Measurements from ENCODE around the gene CHST12. TPM values are rescaled to one million over a fixed set of nuclear protein-coding genes. Genes with fewer than 3 reads are reported as not detected.

The CHST12 gene
- total and polyA plus RNA-seq, 2 of the 4 experiments (the other 2 are of a cell fraction): 3.8 to 27.0 TPM

- no peak for TF ChIP-seq RAD21 (IDR thresholded peaks at IDR 0.05; ENCODE audit: low read length)
Measured at GRCh38 chr7:2494191-2495130, 91.0 kb downstream of the CHST12 start (continued).

DNA sequence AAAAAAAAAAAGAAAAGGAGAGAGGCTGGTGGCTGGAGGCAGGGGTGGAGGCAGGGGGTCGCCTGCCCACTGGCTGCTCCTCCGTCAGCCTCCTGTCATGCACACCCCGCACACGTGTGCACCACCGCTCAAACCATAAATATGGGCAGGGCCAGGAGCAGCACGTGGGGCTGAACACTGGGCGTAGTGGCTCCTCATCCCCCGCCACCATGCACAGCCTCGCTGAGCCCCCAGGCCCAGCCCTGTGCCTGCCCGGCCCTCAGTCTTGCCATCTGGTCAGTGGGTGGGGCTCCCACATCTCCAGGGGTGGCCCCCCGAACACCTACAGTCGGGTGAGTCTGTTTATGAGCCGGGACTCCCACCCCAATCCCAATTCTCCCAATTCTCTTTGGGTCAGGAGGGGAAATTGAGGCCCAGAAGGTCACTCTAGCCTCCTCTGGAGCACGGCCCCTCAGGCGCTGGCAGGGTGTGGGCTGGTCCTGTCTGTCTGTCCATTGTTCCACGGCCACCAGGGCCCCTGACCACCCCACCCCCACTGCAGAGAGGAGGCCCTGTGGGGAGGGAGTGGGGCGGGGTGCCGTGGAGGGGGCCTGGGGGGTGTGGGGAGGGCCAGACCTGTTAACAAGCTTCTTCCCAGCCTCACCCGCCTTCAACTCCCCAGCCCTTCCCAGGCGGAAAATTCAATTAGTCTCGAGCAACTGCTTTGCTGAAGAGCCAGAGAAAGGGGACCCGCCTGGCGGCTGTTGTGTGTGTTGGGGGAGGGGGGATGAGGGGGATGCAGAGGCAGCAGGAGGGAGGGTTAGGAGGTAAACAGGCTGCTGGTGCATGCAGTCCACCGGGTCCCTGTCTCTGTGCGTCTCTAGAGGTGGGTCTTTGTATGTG is 92.2 kb downstream of the CHST12 start:
- ATAC-seq (ENCODE audit: low read depth) (no peak), DNase-seq (no peak)
- BruUV-seq (replicated peaks): no TSS peak
- no peak overlapping the region for H2BK5ac ChIP-seq (ENCODE audit: low read depth, low read length, poor library complexity, severe bottlenecking)
- TF ChIP-seq MAFK (IDR thresholded peaks at IDR 0.05; ENCODE audit: low read depth, low read length) (no peak), SMC3 (IDR thresholded peaks at IDR 0.05; ENCODE audit: low read depth, low read length) (no peak), FOS (IDR thresholded peaks at IDR 0.05; ENCODE audit: low read depth, low read length) (no peak), NFE2L2 (IDR thresholded peaks at IDR 0.05; ENCODE audit: low read depth, low read length) (no peak), CTCF (conservative IDR thresholded peaks at IDR 0.05; ENCODE audit: low read depth, low read length) (no peak), ELK1 (IDR thresholded peaks at IDR 0.05; ENCODE audit: borderline replicate concordance, low read depth, low read length) (no peak), CHD1 (IDR thresholded peaks at IDR 0.05; ENCODE audit: low read depth, low read length) (no peak), RFX5 (IDR thresholded peaks at IDR 0.05; ENCODE audit: low read depth, low read length) (no peak), MXI1 (IDR thresholded peaks at IDR 0.05; ENCODE audit: borderline replicate concordance, low read depth, low read length) (no peak), BHLHE40 (IDR thresholded peaks at IDR 0.05; ENCODE audit: low read depth, low read length) (no peak)
- H3K4me2 ChIP-seq (ENCODE audit: low read depth, low read length): no peak overlapping the region
- H2BK120ac ChIP-seq (ENCODE audit: low read depth, low read length): no peak overlapping the region
- H3K4ac ChIP-seq (ENCODE audit: low read depth, low read length): no peak overlapping the region
- in situ Hi-C loops (cut with MboI; ENCODE audit: low sequenced_read_pairs) (no loop called here), intact Hi-C loops (cut with micrococcal nuclease) (no loop called here), dilution Hi-C loops (cut with HindIII; ENCODE audit: low sequenced_read_pairs, unreplicated experiment) (no loop called here)
- no peak overlapping the region for H3K23ac ChIP-seq (ENCODE audit: low read depth, low read length)
- H3K79me1 ChIP-seq (ENCODE audit: low read depth in 1 of 2, low read length in 2 of 2): no peaks in the 10 kb centered on the region
- H3K9me3 ChIP-seq (ENCODE audit: control insufficient read depth, insufficient read depth, low read length): no peaks in the 10 kb centered on the region
- H3K27me3 ChIP-seq (ENCODE audit: control insufficient read depth, insufficient read depth, low read length): peaks cover 3% of the 10 kb centered on the region; the same call in 1 of the 2 replicates
- no peak overlapping the region for H4K5ac ChIP-seq (ENCODE audit: low read depth, low read length)
- CTCF ChIA-PET: no interaction called here
- no peak overlapping the region for H2BK20ac ChIP-seq (ENCODE audit: low read depth, low read length)
- H2BK15ac ChIP-seq (ENCODE audit: low read depth, low read length): no peak overlapping the region
- no peaks in the 10 kb centered on the region for H4K20me1 ChIP-seq (ENCODE audit: insufficient read depth, low read length)
- H3K4me1 ChIP-seq (ENCODE audit: control insufficient read depth, insufficient read depth, low read length): peaks cover 10% of the 10 kb centered on the region
- H3K9me1 ChIP-seq (ENCODE audit: insufficient read depth, low read length): 0 out of 2 replicates have a peak, but pooled peaks cover 4% of the 10 kb centered on the region
- no peak overlapping the region for H4K8ac ChIP-seq (ENCODE audit: low read depth in 2 of 2, low read length in 2 of 2)
- H4K91ac ChIP-seq (ENCODE audit: insufficient read depth, low read depth, low read length): no peak overlapping the region
- H3K56ac ChIP-seq (ENCODE audit: extremely low read depth, insufficient read depth, low read length): no peak overlapping the region
- H3K36me3 ChIP-seq (ENCODE audit: control insufficient read depth, insufficient read depth, low read length): no peaks in the 10 kb centered on the region
- no peak overlapping the region for H3K9ac ChIP-seq (ENCODE audit: low read depth, low read length)
- no peak overlapping the region for H3K14ac ChIP-seq (replicated peaks; ENCODE audit: low read depth, low read length)
- H3K27ac ChIP-seq (ENCODE audit: insufficient read depth, low read length): no peak overlapping the region
- H2AK9ac ChIP-seq (replicated peaks; ENCODE audit: low read depth, low read length, poor library complexity): no peak overlapping the region
- H3K4me3 ChIP-seq (ENCODE audit: insufficient read depth, low read depth, low read length): no peak overlapping the region
- WGBS, 2 experiments (ENCODE audit: extremely low coverage in 2 of 2, insufficient read length in 1 of 2): 88% methylated on average over 5 of the region's 25 CpGs; no CpG with 5 or more reads in 1 of the 2 experiments
- H3K18ac ChIP-seq (ENCODE audit: low read depth, low read length): no peak overlapping the region
- H2AFZ ChIP-seq (replicated peaks; ENCODE audit: low read length, poor library complexity): no peak overlapping the region
- no peak overlapping the region for H2AK5ac ChIP-seq (ENCODE audit: low read depth, low read length)
- POLR2A ChIA-PET (ENCODE audit: unreplicated experiment): no interaction called here

Measured in IMR-90 (cell line).